Smooth muscle cell (in vitro differentiated cells): Measurements from ENCODE around the gene ESRRA. TPM values are rescaled to one million over a fixed set of nuclear protein-coding genes. Genes with fewer than 3 reads are reported as not detected.

Experiments
- DNase-seq: peaks from one replicate; lab custom pipeline; 2025; ENCODE audit not compliant: unreplicated experiment; lab: John Stamatoyannopoulos, UW
- H2AFZ ChIP-seq: fragments of 200-600 bp; sonication (generic); 2 replicates; pipeline ENCODE4 v1.6.0; 2016; ENCODE audit warnings: antibody characterized with exemption, low read depth, mild to moderate bottlenecking
- H3F3A ChIP-seq: fragments of 200-600 bp; sonication (generic); 2 replicates; pipeline ENCODE4 v1.6.0; 2017; ENCODE audit warnings: antibody characterized with exemption, low read depth
- H3K27ac ChIP-seq: fragments of 200-600 bp; sonication (generic); 2 replicates; pipeline ENCODE4 v1.5.1; 2016; ENCODE audit warnings: low read depth, mild to moderate bottlenecking
- H3K27me3 ChIP-seq: fragments of 200-600 bp; sonication (generic); 2 replicates; pipeline ENCODE4 v1.6.1; 2016; ENCODE audit warnings: low read depth, mild to moderate bottlenecking
- H3K36me3 ChIP-seq: fragments of 200-600 bp; sonication (generic); 2 replicates; pipeline ENCODE4 v1.5.1; 2016; ENCODE audit warnings: low read depth
- H3K4me1 ChIP-seq: fragments of 200-600 bp; sonication (generic); 2 replicates; pipeline ENCODE4 v1.5.1; 2016; ENCODE audit warnings: low read depth
- H3K4me2 ChIP-seq: fragments of 200-600 bp; sonication (generic); 2 replicates; pipeline ENCODE4 v1.6.0; 2016; ENCODE audit warnings: mild to moderate bottlenecking
- H3K4me3 ChIP-seq: fragments of 200-600 bp; sonication (generic); 2 replicates; pipeline ENCODE4 v1.5.1; 2016; ENCODE audit warnings: mild to moderate bottlenecking
- H3K79me2 ChIP-seq: fragments of 200-600 bp; sonication (generic); 2 replicates; pipeline ENCODE4 v1.6.0; 2016; ENCODE audit warnings: low read depth, mild to moderate bottlenecking
- H3K9ac ChIP-seq: fragments of 200-600 bp; sonication (generic); 2 replicates; pipeline ENCODE4 v1.6.0; 2016; ENCODE audit warnings: low read depth
- H3K9me3 ChIP-seq: fragments of 200-600 bp; sonication (generic); replicated peaks from 2 replicates; pipeline ENCODE4 v1.5.1; 2016; ENCODE audit warnings: low read depth
- H4K20me1 ChIP-seq: fragments of 200-600 bp; sonication (generic); 2 replicates; pipeline ENCODE4 v1.6.0; 2016; ENCODE audit warnings: low read depth
- WGBS: methylation state at CpG from one replicate; pipeline ENCODE4 v1.1.7; 2016; ENCODE audit warnings: low lambda C conversion rate; 5-methylcytosine and 5-hydroxymethylcytosine counted together
- polyA plus RNA-seq: library from polyadenylated mRNA; unstranded; fragments of >200 nt; fragmentation: Nextera tagmentation; extraction: Ambion mirVana; gene quantifications from 2 replicates; pipeline ENCODE4 v1.2.1, GENCODE V29; 2016
- total RNA-seq: library from RNA; depleted of rRNA; stranded (reverse); fragments of >200 nt; gene quantifications from 2 replicates; pipeline ENCODE4 v1.2.3, GENCODE V29; 2014
- TF ChIP-seq, protein P1 (sequence below): fragments of 200-600 bp; sonication (generic); IDR thresholded peaks from 2 replicates; pipeline ENCODE4 v1.5.1; 2017; ENCODE audit warnings: borderline replicate concordance, mild to moderate bottlenecking, antibody characterized with exemption; ENCODE audit not compliant: insufficient read depth, poor library complexity, severe bottlenecking

ESRRA gene
- total and polyA plus RNA-seq, 2 experiments from 2014 or later = 8.0 to 16.7 TPM

DNA sequence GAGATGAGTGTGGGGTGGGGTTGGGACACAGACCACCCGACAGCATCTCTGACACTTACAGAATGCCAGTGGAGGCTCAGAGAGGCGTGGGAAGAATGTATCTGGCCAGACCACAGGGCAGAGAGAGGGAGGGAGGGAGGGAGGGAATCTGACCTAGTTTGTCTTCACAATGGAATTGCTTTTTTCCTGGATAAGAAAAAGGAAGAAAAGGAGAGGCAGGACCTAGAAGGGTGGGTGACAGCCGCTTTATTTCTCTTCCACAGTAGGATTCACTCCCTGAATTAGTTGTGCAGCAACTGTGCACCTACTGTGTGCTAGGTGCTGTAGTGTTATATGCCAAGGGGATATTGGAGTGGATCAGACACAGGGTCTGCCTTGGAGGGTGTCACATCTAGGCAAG, 10.6 kb upstream of the ESRRA start:
- H3K27me3 ChIP-seq = peaks cover 98% of the 10 kb centered on the region
- no peaks in the 10 kb centered on the region for H3K9me3 ChIP-seq
- H3K4me3 ChIP-seq = no peak overlapping the region
- DNase-seq = no peak
- H3K4me1 ChIP-seq = peaks cover 11% of the 10 kb centered on the region
- 41% methylated on average over 2 of the region's 3 CpGs for WGBS
- no peak overlapping the region for H3K9ac ChIP-seq
- no peak overlapping the region for H3K4me2 ChIP-seq
- no peaks in the 10 kb centered on the region for H3K79me2 ChIP-seq
- H3F3A ChIP-seq = no peaks in the 10 kb centered on the region
- H3K36me3 ChIP-seq = no peaks in the 10 kb centered on the region
- no peak overlapping the region for H3K27ac ChIP-seq
- H2AFZ ChIP-seq = no peak overlapping the region
- H4K20me1 ChIP-seq = peaks cover 20% of the 10 kb centered on the region
- TF ChIP-seq, protein P1, sequence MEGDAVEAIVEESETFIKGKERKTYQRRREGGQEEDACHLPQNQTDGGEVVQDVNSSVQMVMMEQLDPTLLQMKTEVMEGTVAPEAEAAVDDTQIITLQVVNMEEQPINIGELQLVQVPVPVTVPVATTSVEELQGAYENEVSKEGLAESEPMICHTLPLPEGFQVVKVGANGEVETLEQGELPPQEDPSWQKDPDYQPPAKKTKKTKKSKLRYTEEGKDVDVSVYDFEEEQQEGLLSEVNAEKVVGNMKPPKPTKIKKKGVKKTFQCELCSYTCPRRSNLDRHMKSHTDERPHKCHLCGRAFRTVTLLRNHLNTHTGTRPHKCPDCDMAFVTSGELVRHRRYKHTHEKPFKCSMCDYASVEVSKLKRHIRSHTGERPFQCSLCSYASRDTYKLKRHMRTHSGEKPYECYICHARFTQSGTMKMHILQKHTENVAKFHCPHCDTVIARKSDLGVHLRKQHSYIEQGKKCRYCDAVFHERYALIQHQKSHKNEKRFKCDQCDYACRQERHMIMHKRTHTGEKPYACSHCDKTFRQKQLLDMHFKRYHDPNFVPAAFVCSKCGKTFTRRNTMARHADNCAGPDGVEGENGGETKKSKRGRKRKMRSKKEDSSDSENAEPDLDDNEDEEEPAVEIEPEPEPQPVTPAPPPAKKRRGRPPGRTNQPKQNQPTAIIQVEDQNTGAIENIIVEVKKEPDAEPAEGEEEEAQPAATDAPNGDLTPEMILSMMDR = no peak

DNA sequence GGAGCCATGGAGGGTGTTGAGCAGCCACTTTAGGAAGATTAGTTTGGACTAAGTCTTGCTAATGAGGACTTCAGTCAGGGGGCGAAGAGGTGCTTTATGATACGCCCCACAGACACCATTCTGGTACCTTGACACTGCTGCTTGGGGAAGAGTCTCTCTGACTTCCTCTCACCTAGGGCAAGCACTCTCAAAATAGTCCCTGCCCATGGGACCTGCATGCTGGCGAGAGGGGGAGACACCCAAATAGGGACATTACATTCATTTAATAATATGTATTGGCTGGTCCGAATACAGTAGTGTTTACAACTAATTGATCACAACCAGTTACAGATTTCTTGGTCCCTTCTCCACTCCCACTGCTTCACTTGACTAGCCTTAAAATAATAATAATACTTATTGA, 9.6 kb upstream of the ESRRA start:
- TF ChIP-seq, protein P1 = no peak
- Histone ChIP-seq H3K79me2 (no peaks in the 10 kb centered on the region), H3K27me3 (peaks cover 98% of the 10 kb centered on the region), H3K4me3 (no peak overlapping the region), H3K27ac (no peak overlapping the region), H3K9me3 (no peaks in the 10 kb centered on the region), H4K20me1 (peaks cover 11% of the 10 kb centered on the region), H3F3A (no peaks in the 10 kb centered on the region), H3K36me3 (no peaks in the 10 kb centered on the region), H3K4me2 (no peak overlapping the region), H2AFZ (no peak overlapping the region), H3K4me1 (peaks cover 17% of the 10 kb centered on the region), H3K9ac (no peak overlapping the region)
- 87% methylated on average over 4 of the region's 4 CpGs for WGBS
- no peak for DNase-seq

DNA sequence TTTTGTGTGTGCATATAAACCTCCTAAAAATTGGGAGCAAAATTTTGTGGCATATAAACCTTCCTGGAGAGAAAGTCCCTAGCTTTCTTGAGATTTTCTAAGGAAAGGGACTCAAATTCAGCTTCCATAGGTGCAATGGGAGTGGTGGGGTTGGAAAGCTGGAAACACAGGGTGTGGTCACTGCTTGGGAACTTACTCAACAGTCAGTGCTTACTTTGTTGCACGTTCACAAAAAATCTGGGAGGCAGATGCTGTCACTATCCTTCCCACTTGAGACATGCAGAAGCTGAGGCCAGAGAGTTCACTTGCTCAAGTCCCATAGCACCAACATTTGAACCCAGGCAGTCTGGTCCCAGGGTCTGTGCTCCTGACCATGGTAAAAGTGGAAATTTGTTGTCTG, 9.1 kb upstream of the ESRRA start:
- no peaks in the 10 kb centered on the region for H3K9me3 ChIP-seq
- peaks cover 17% of the 10 kb centered on the region for H3K4me1 ChIP-seq
- H3K27me3 ChIP-seq = peaks cover 94% of the 10 kb centered on the region
- H3K4me2 ChIP-seq = no peak overlapping the region
- peaks cover 11% of the 10 kb centered on the region for H4K20me1 ChIP-seq
- no peak overlapping the region for H2AFZ ChIP-seq
- no peaks in the 10 kb centered on the region for H3F3A ChIP-seq
- DNase-seq = no peak
- WGBS = 45% methylated on average over 1 of the region's 1 CpG
- TF ChIP-seq, protein P1 = no peak
- no peak overlapping the region for H3K9ac ChIP-seq
- no peak overlapping the region for H3K27ac ChIP-seq
- H3K79me2 ChIP-seq = no peaks in the 10 kb centered on the region
- no peaks in the 10 kb centered on the region for H3K36me3 ChIP-seq
- H3K4me3 ChIP-seq = no peak overlapping the region
